DOHH2 (cell line): Measurements from ENCODE around the gene CD200.

Experiments used
- H3F3A ChIP-seq: fragments of 200-600 bp; sonication (generic), shearing (Covaris generic); 2 replicates; pipeline ENCODE4 v1.6.0; 2016; ENCODE audit warnings: antibody characterized with exemption, mild to moderate bottlenecking; ENCODE audit not compliant: control insufficient read depth, insufficient read depth
- H3K27ac ChIP-seq: fragments of 200-600 bp; sonication (generic); 2 replicates; pipeline ENCODE4 v1.5.1; 2014; ENCODE audit warnings: low read depth, mild to moderate bottlenecking, low read length, moderate library complexity
- H3K27me3 ChIP-seq: fragments of 200-600 bp; sonication (generic); 2 replicates; pipeline ENCODE4 v1.6.1; 2014; ENCODE audit warnings: mild to moderate bottlenecking, low read length, mixed read lengths; ENCODE audit not compliant: control insufficient read depth
- H3K36me3 ChIP-seq: fragments of 200-600 bp; sonication (generic); 2 replicates; pipeline ENCODE4 v1.6.1; 2014; ENCODE audit warnings: mild to moderate bottlenecking, low read length, moderate library complexity, mixed read lengths; ENCODE audit not compliant: control insufficient read depth
- H3K4me1 ChIP-seq: fragments of 200-600 bp; sonication (generic); 2 replicates; pipeline ENCODE4 v1.6.1; 2014; ENCODE audit warnings: mild to moderate bottlenecking, low read length, mixed read lengths; ENCODE audit not compliant: control insufficient read depth
- H3K4me2 ChIP-seq: fragments of 200-600 bp; sonication (generic); 2 replicates; pipeline ENCODE4 v1.6.0; 2014; ENCODE audit warnings: mild to moderate bottlenecking, low read length, moderate library complexity
- H3K4me3 ChIP-seq: fragments of 200-600 bp; sonication (generic); 2 replicates; pipeline ENCODE4 v1.5.1; 2014; ENCODE audit warnings: mild to moderate bottlenecking, low read length, mixed read lengths
- H3K79me2 ChIP-seq: fragments of 200-600 bp; sonication (generic); 2 replicates; pipeline ENCODE4 v1.6.1; 2014; ENCODE audit warnings: mild to moderate bottlenecking, low read length, mixed read lengths; ENCODE audit not compliant: control insufficient read depth
- H3K9me2 ChIP-seq: fragments of 200-600 bp; sonication (generic); replicated peaks from 2 replicates; pipeline ENCODE4 v1.6.1; 2014; ENCODE audit warnings: mild to moderate bottlenecking, low read length, mixed read lengths; ENCODE audit not compliant: control insufficient read depth
- H3K9me3 ChIP-seq: fragments of 200-600 bp; sonication (generic); 2 replicates; pipeline ENCODE4 v1.6.1; 2014; ENCODE audit warnings: antibody characterized with exemption, low read length, mixed read lengths; ENCODE audit not compliant: control insufficient read depth, insufficient read depth
- H4K20me1 ChIP-seq: fragments of 200-600 bp; sonication (generic); 2 replicates; pipeline ENCODE4 v1.6.0; 2014; ENCODE audit warnings: low read depth, mild to moderate bottlenecking, antibody characterized with exemption, low read length, moderate library complexity; ENCODE audit not compliant: control insufficient read depth, insufficient read depth
- EZH2phosphoT487 ChIP-seq: fragments of 200-600 bp; sonication (generic); IDR thresholded peaks from 2 replicates; pipeline ENCODE4 v1.6.1; 2017; ENCODE audit warnings: borderline replicate concordance, mild to moderate bottlenecking, antibody characterized with exemption, low read length, moderate library complexity, mixed read lengths
- TF ChIP-seq, protein P1 (sequence below): fragments of 200-600 bp; sonication (generic); IDR thresholded peaks from one replicate; pipeline ENCODE4 v1.5.1; 2014; ENCODE audit warnings: antibody characterized with exemption, mild to moderate bottlenecking, low read depth, low read length; ENCODE audit not compliant: poor library complexity, severe bottlenecking

Gene CD200

DNA sequence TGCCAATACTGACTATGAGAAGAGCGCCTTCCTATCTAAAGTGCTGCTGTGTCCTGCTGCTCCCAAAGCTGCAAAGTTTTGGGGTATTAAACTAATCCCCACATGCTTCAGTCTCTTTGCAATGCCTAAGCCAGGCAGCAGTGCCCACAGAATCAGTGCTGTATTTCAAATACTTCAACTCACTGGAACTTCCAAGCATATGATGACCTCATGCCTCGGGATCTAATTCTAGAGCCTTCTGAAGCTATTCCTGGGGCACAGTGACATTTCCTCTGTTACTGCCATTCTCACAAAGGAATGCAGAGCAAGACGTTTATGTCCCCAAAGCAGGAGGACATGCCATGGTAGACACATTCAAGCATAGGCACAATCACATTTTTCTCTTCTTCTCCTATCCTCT, 78.5 kb downstream of the CD200 start:
- H3K4me3 ChIP-seq, result no peak overlapping the region
- H3K9me2 ChIP-seq, result no peaks in the 10 kb centered on the region
- no peaks in the 10 kb centered on the region for H3K9me3 ChIP-seq
- H3K4me1 ChIP-seq, result peaks cover 18% of the 10 kb centered on the region
- H3K4me2 ChIP-seq, result no peak overlapping the region
- H3K27me3 ChIP-seq, result no peaks in the 10 kb centered on the region
- H3F3A ChIP-seq, result no peaks in the 10 kb centered on the region
- H3K36me3 ChIP-seq, result no peaks in the 10 kb centered on the region
- no peaks in the 10 kb centered on the region for H4K20me1 ChIP-seq
- TF ChIP-seq, protein P1, sequence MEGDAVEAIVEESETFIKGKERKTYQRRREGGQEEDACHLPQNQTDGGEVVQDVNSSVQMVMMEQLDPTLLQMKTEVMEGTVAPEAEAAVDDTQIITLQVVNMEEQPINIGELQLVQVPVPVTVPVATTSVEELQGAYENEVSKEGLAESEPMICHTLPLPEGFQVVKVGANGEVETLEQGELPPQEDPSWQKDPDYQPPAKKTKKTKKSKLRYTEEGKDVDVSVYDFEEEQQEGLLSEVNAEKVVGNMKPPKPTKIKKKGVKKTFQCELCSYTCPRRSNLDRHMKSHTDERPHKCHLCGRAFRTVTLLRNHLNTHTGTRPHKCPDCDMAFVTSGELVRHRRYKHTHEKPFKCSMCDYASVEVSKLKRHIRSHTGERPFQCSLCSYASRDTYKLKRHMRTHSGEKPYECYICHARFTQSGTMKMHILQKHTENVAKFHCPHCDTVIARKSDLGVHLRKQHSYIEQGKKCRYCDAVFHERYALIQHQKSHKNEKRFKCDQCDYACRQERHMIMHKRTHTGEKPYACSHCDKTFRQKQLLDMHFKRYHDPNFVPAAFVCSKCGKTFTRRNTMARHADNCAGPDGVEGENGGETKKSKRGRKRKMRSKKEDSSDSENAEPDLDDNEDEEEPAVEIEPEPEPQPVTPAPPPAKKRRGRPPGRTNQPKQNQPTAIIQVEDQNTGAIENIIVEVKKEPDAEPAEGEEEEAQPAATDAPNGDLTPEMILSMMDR, result no peak
- TF ChIP-seq EZH2phosphoT487, result no peak
- no peak overlapping the region for H3K27ac ChIP-seq
- H3K79me2 ChIP-seq, result no peaks in the 10 kb centered on the region
